HG03108 (cell line): ENCODE results near the gene L1CAM.

Source experiments
- ATAC-seq: cut with Tn5 transposase; IDR thresholded peaks from one replicate; pipeline ENCODE4 v1.9.1; 2021; ENCODE audit warnings: moderate library complexity; ENCODE audit not compliant: unreplicated experiment

L1CAM gene

GRCh38 chrX:153925739-153926551, 40.0 kb upstream of the L1CAM start, which contains the start of gene ARHGAP4:
Gene ARHGAP4, minus strand, starts transcription at chrX:153926264. Its CDS starts 62 bp downstream, at chrX:153926202.
- no peak for ATAC-seq

GRCh38 chrX:153925387-153925738, 39.4 kb upstream of the L1CAM start:
- no peak for ATAC-seq

GRCh38 chrX:153924149-153924861, 38.3 kb upstream of the L1CAM start:
- ATAC-seq = no peak

- no peak for ATAC-seq
Measured at GRCh38 chrX:153922932-153923857, 37.2 kb upstream of the L1CAM start.

GRCh38 chrX:153921511-153922446, 35.8 kb upstream of the L1CAM start:
- no peak for ATAC-seq

- ATAC-seq = no peak
Measured at GRCh38 chrX:153921070-153921469, 35.1 kb upstream of the L1CAM start.

GRCh38 chrX:153920546-153920945, 34.6 kb upstream of the L1CAM start:
- ATAC-seq = no peak

GRCh38 chrX:153919281-153919680, 33.3 kb upstream of the L1CAM start:
- no peak for ATAC-seq

GRCh38 chrX:153917869-153918268, 31.9 kb upstream of the L1CAM start:
- ATAC-seq = no peak

GRCh38 chrX:153913701-153914100, 27.7 kb upstream of the L1CAM start:
- ATAC-seq = no peak

- no peak for ATAC-seq
Measured at GRCh38 chrX:153913211-153913610, 27.2 kb upstream of the L1CAM start.

GRCh38 chrX:153911798-153912197, 25.8 kb upstream of the L1CAM start:
- ATAC-seq = no peak

GRCh38 chrX:153910446-153910845, 24.5 kb upstream of the L1CAM start:
- ATAC-seq = no peak

- ATAC-seq = no peak
Measured at GRCh38 chrX:153909980-153910360, 24.0 kb upstream of the L1CAM start.

- ATAC-seq = no peak
Measured at GRCh38 chrX:153909024-153909979, 23.3 kb upstream of the L1CAM start.

- ATAC-seq = no peak
Measured at GRCh38 chrX:153908219-153908860, 22.4 kb upstream of the L1CAM start.

- ATAC-seq = no peak
Measured at GRCh38 chrX:153907456-153907855, 21.5 kb upstream of the L1CAM start.

GRCh38 chrX:153906126-153906917, 20.3 kb upstream of the L1CAM start:
- ATAC-seq = no peak
